T-helper 2 cell treated with Interferon-gamma antibody and Interleukin-4, amounts not matched to agents 100 ng/mL and 5 ng/mL, for 36 hours (primary cell): ENCODE results near the gene NDOR1. TPM values are rescaled to one million over a fixed set of nuclear protein-coding genes. Genes with fewer than 3 reads are reported as not detected.

Experiments used
- intact Hi-C: fragments of 100-400 bp; cut with micrococcal nuclease; formaldehyde crosslinking; loops from one replicate; pipeline ENCODE4 v1.15.1; 2023
- total RNA-seq: library from RNA; stranded (reverse); gene quantifications from 2 replicates; pipeline ENCODE4 v1.2.3, GENCODE V29; 2022

Gene NDOR1
- total RNA-seq, 1 donor from 2014 or later, result 42.1 TPM

- intact Hi-C loops, result no loop called here
Measured at GRCh38 chr9:137198051-137198901, 7.2 kb upstream of the NDOR1 start.

GRCh38 chr9:137198902-137199283, 6.6 kb upstream of the NDOR1 start:
- intact Hi-C loops, result no loop called here

- intact Hi-C loops, result loop anchor here (1.0 to 2.0 kb wide), 2 partner anchors 24 to 49 kb away; no protein-coding TSS in a partner anchor
Measured at GRCh38 chr9:137199411-137200121, 5.9 kb upstream of the NDOR1 start.

GRCh38 chr9:137200311-137201204, 4.9 kb upstream of the NDOR1 start, which contains the start of gene TPRN:
TPRN (minus strand) TSS chr9:137200741; CDS start chr9:137200711, 30 bp downstream.
- intact Hi-C loops, result loop anchor here (1.0 to 2.0 kb wide), 2 partner anchors 23 to 50 kb away; no protein-coding TSS in a partner anchor

GRCh38 chr9:137201205-137201868, 4.2 kb upstream of the NDOR1 start:
- intact Hi-C loops, result loop anchor here (2.0 kb wide), 1 partner anchor 51 kb away; no protein-coding TSS in a partner anchor

GRCh38 chr9:137202966-137203365, 2.5 kb upstream of the NDOR1 start:
- intact Hi-C loops, result no loop called here

- intact Hi-C loops, result loop anchor here (1.0 to 5.0 kb wide), 4 partner anchors 16 to 77 kb away; partner anchors contain the start of genes ANAPC2, SSNA1 and TUBB4B
Measured at GRCh38 chr9:137204731-137205125, 772 bp upstream of the NDOR1 start.

GRCh38 chr9:137206602-137207001, 1.1 kb downstream of the NDOR1 start:
- intact Hi-C loops, result loop anchor here (5.0 kb wide), 2 partner anchors 36 to 79 kb away; partner anchors contain the start of gene TUBB4B

- intact Hi-C loops, result no loop called here
Measured at GRCh38 chr9:137211532-137211931, 6.0 kb downstream of the NDOR1 start.

- intact Hi-C loops, result no loop called here
Measured at GRCh38 chr9:137212520-137212919, 7.0 kb downstream of the NDOR1 start.

GRCh38 chr9:137213160-137214060, 7.9 kb downstream of the NDOR1 start:
- intact Hi-C loops, result no loop called here

- intact Hi-C loops, result no loop called here
Measured at GRCh38 chr9:137214620-137215019, 9.1 kb downstream of the NDOR1 start.

GRCh38 chr9:137215196-137215986, 9.9 kb downstream of the NDOR1 start:
- intact Hi-C loops, result no loop called here

- intact Hi-C loops, result no loop called here
Measured at GRCh38 chr9:137216188-137216965, 10.9 kb downstream of the NDOR1 start.

- intact Hi-C loops, result no loop called here
Measured at GRCh38 chr9:137217276-137218211, 12.0 kb downstream of the NDOR1 start.

- intact Hi-C loops, result no loop called here
Measured at GRCh38 chr9:137218212-137218753, 12.8 kb downstream of the NDOR1 start.
